NCI-H446 treated with DMSO at 0.1 percent for 48 hours (cell line): ENCODE results near the gene MAN1A1.

Experiments
- DNase-seq: peaks from one replicate; lab custom pipeline; 2025; lab: John Stamatoyannopoulos, UW

MAN1A1 gene

DNA sequence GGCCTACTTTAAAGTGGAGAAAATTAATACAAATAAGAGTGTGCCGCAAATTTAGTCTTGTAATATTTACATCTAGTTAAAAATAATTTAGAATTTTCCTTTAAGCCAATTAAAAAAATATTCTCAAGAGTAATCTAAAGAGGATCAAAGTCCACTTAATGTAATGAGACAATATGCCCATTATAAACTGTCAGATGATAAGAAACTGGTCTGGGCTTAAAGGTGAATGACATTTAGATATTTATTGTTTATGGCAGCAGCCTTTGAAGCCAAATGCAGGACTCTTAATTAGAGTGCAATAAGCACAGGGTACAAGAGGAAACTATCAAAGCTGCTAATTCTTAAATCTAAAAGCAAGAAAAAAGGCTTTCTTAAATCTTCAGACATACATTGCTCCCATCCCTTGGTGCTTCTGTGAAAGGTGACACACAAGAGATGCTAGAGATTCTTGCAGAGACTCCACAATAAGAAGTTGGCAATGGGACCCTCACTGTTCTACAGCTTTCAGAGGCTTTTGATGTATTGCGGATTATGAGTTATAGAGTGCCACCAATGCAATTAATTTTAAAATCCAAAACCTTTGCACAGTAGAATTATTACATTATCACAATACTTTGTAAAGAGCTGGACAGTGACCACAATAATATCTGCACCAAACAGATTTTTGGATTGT is 116.1 kb downstream of the MAN1A1 start:
- DNase-seq: no peak

DNA sequence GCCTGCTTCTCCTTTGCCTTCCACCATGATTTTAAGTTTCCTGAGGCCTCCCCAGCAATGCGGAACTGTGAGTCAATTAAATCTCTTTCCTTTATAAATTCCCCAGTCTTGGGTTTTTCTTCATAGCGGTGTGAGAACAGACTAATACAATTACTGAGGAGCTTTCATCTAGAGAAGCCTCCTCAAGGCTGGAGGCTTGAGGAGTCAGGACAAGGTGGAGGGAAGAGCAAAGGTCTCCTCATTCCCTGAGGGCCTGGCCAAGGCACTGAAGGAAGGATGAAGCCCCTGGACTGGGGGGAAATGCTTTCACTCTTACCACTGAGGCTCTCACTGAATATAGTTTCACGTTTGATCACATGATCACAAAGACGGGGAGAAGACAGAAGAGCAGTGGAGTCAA is 118.2 kb downstream of the MAN1A1 start:
- no peak for DNase-seq

DNA sequence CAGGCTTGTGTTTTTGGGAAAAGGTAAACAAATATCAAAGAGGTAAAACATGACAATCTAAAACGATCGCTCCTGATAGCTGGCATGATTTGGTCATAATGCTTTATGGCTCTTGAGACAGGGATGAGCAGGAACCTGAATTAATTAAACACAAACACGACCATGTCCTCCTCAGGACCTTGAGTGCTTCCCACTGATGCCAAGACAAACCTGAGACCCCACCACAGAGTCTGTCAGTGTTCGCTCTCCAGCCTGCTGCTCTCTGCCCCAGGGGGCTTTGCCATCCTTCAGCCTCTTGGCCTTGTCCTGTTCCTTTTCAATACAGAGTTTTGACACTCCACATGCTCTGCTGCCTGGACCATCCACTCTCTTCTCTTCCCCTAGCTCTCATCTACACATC is 119.4 kb downstream of the MAN1A1 start:
- no peak for DNase-seq

- no peak for DNase-seq
Observed at GRCh38 chr6:119227377-119227776, 122.2 kb downstream of the MAN1A1 start.

GRCh38 chr6:119226089-119226488 is 123.5 kb downstream of the MAN1A1 start:
- DNase-seq: no peak

GRCh38 chr6:119224095-119224701 is 125.4 kb downstream of the MAN1A1 start:
- peak; percentile 23 for DNase-seq

- DNase-seq: no peak
Observed at GRCh38 chr6:119220452-119220851, 129.1 kb downstream of the MAN1A1 start.

DNA sequence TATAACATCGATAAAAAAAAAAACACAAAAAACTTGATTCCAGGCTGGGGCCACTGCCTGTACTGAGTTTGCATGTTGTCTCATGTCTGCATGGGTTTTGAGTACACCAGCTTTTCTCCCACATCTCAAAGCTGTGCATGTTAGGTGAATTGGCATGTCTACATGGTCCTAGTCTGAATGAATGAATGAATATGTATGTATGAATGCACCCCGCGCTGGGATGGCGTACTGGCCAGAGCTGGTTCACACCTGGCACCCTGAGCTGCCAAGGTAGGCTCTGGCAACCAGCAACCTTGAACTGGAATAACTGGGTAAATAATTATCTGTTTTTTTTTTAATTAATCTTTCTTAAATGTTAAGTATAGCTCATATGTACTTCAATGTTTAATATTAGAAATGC is 131.0 kb downstream of the MAN1A1 start:
- DNase-seq: no peak

DNA sequence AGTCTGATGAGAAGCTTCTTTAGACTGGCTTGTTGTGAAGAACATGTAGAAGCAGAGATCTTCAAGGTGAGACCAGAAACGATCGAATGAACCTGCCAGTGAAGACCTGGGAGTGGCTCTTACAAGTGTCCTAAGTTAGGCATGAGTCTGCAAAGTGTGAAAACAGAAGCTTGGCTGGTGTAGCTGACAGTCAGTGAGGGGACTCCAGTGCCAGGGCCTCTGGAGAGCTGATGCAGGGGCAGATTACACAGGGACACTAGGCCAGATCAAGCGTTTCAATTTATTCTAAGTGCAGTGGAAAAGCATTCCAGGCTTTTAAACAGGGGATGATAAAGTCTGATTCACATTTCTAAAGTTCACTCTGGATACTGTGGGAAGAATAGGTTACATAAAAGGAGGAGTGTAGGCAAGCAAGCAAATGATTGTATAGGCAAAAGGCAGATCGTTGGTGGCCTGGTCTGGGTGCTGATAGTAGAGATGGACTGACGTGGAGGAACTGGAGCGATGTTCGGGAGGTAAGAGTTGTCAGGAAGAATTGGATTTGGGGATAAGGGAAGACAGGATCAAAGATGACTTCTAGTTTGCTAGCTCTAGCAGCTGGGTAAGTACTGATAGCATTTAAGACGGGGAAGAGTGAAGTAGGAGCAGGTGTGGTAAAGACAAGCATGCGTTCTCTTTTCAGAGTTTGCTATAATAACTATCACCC is 133.5 kb downstream of the MAN1A1 start:
- DNase-seq: no peak

- DNase-seq: no peak
Observed at GRCh38 chr6:119215309-119215708, 134.3 kb downstream of the MAN1A1 start.

DNA sequence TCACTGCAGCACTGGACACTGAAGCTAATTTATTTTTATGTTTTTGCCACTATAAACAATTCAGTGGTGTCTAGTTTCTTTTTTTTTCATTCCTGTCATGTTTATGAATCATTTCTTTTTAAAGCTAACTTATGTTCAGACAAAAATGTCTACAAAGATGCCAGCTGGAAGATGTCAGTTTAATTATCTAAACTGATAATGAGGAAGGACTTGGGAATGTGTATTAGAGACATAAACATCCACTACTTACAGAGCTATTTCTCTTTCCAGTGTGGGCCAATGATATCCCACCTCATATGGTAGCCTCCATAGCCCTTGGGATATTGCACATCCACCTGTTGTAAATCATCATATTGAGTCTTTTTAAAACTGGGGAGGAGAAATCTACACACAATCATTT is 139.0 kb downstream of the MAN1A1 start:
- DNase-seq: no peak

- DNase-seq: no peak
Observed at GRCh38 chr6:119209452-119210205, 139.9 kb downstream of the MAN1A1 start.

DNA sequence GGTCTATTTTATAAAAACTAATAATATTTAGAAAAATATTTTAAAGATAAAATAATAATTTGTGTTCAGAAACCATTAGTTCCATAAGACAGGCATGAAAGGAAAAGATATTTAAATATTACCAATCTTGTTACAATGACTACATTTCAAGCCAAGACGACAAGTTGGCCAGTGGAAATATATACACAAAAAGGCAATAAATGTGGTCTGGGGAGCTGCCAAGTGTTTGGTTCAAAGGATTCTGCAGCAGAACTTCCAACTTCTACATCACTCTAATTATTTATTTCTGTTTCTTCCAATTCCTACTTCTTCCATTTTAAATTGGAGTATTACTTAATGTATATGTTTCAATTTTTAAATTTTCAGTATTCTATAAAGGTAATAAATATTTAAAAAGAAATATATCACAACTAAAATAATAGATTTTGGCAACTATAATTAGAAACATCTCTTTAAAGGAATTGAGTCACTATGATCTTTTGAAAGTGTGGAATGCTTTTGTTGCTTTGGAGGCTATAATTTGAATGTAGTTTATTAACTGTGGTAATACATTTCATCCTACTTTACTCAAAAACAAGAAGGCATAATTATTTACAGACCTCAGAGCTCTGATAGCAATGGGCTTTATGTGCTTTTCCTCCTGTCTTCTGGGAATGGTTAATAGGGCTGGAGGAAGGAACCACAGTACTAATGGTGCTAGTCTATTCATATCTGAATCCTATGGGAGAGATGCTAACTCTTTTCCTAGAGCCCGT is 141.4 kb downstream of the MAN1A1 start:
- DNase-seq: peak; percentile 8

GRCh38 chr6:119207327-119207726 is 142.2 kb downstream of the MAN1A1 start:
- DNase-seq: no peak

GRCh38 chr6:119205911-119206618 is 143.5 kb downstream of the MAN1A1 start:
- no peak for DNase-seq

GRCh38 chr6:119204719-119205118 is 144.8 kb downstream of the MAN1A1 start:
- no peak for DNase-seq

DNA sequence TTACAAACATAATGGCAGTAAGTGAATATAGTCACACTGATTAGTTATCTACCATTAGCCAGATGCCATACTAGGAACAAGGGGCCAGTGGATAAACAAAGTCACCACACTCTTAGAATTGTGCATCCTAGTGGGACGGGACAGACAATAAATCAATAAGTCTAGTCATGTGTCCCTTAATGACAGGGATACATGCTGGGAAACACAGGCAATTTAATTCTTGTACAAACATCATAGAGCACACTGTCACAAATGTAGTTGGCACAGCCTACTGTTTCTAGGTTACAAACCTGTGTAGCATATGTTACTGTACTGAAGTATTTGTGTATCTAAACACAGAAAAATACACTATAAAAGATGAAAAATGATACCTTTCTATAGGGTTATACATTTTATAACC is 148.1 kb downstream of the MAN1A1 start:
- DNase-seq: no peak

DNA sequence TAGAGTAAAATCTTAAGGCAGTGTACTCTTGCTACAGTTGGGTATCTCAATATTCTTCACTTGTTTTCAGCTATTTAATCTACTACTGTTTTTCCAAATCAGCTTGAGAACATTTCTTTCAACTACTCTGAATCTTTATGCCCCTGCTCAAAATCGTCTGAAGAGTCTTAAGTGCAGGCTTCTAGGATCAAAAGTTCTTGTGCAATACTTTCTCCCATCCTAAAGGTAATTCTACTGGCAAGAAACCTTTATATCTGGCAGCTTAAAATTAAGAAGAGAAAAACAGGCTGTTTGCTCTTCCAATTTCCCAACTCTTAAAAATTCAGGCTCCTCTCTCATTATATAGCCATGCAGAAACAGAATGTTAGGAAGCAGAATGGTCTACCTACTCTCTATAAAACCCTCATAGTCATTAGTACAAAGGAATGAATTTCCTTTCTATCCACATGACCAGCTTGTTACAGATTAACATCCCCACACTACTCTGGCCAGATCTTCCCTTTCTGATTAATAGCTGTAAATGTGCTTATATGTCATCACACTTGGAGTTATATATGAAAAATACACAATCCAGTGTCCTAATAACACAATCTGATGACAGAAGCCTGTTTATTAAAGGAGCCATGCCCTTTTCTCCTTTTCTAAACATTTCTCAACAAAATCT is 148.9 kb downstream of the MAN1A1 start:
- DNase-seq: no peak

GRCh38 chr6:119197271-119197670 is 152.3 kb downstream of the MAN1A1 start:
- no peak for DNase-seq

DNA sequence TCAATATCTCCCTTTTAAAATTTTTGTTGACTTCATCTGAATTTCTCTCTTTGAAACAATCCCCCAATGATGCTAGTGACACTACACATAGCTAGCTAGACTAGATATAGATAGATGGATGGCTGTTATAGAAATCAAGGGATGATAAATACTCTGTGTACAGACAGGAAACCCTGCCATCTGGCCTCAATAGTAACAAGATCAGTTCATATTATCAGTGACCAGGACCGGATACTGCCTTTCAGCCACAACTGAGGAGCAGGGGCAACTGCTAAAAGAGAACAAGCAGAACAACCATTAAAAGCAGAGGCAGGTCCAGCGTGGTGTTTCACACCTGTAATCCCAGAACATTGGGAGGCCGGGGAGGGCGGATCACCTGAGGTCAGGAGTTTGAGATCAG is 152.8 kb downstream of the MAN1A1 start:
- DNase-seq: no peak

DNA sequence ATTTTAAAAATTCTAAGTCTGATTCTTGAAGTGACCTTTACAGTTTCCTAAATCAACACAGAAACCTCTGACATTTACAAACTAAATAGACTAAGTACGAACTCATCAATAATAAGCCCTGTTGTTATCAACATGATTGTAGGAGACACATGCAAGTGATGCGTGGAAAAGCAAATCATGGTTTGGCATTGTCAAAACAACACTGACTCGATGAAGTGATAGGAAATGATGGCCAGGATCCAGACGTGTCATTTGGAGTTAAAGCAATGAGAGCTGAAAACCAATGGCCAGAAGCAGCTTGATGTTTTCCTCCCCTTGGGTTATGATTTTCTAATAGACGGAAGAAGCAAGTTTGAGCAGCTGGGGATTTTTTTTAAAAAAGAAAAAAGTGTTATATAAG is 153.7 kb downstream of the MAN1A1 start:
- DNase-seq: no peak
